Thyroid gland (tissue), 4 donors: ENCODE data around the gene NFATC2. TPM values are rescaled to one million over a fixed set of nuclear protein-coding genes. Genes with fewer than 3 reads are reported as not detected.

Source experiments
- DNase-seq, 2 donors: peaks; one replicate each; pipeline ENCODE4 v3.0.0-alpha.2; 2019
- H3K27ac ChIP-seq, 3 donors: fragments of 200-600 bp; sonication (generic); 1 replicate in 2 of 3; 2 replicates in 1 of 3; pipeline ENCODE4 v1.5.1; 2016 to 2019; ENCODE audit warnings: mild to moderate bottlenecking in 1 of 3, moderate library complexity in 1 of 3
- H3K27me3 ChIP-seq: fragments of 200-600 bp; sonication (generic); one replicate; pipeline ENCODE4 v1.5.1; 2019
- H3K36me3 ChIP-seq, 2 donors: fragments of 200-600 bp; sonication (generic); one replicate each; pipeline ENCODE4 v1.5.1; 2016 to 2019
- H3K4me1 ChIP-seq, 2 donors: fragments of 200-600 bp; sonication (generic); one replicate each; pipeline ENCODE4 v1.5.1; 2017 to 2019
- H3K4me3 ChIP-seq, 3 donors: fragments of 200-600 bp; sonication (generic); replicated peaks in 1 of 3; 1 replicate in 2 of 3; 2 replicates in 1 of 3; pipeline ENCODE4 v1.5.1; 2016; ENCODE audit warnings: mild to moderate bottlenecking in 1 of 3
- H3K9me3 ChIP-seq: fragments of 200-600 bp; sonication (generic); one replicate; pipeline ENCODE4 v1.5.1; 2017
- POLR2A ChIP-seq, 2 donors: fragments of 450-650 bp; IDR thresholded peaks; one replicate each; pipeline ENCODE4 v1.6.1; 2017; ENCODE audit warnings: antibody characterized with exemption in 2 of 2, mild to moderate bottlenecking in 2 of 2, moderate library complexity in 1 of 2
- WGBS, 2 donors: methylation state at CpG; one replicate each; pipeline ENCODE4 v1.1.5; 2017; 5-methylcytosine and 5-hydroxymethylcytosine counted together
- intact Hi-C: fragments of 100-400 bp; cut with DNase I; formaldehyde crosslinking; loops from one replicate; pipeline ENCODE4 v1.15.1; 2023
- total RNA-seq, 4 donors: library from RNA; depleted of rRNA; stranded (reverse); fragments of >200 nt; gene quantifications; one replicate each; pipeline ENCODE4 v1.2.3, GENCODE V29; 2016
- TF ChIP-seq, protein P1 (sequence below), 6 experiments: fragments of 200-600 bp in 3 of 6; fragments of 450-650 bp in 3 of 6; sonication (generic) in 3 of 6; IDR thresholded peaks; one replicate each; pipeline ENCODE4 v1.5.1; 2016 to 2019; ENCODE audit warnings: antibody characterized with exemption in 6 of 6, mild to moderate bottlenecking in 2 of 6, inconsistent platforms in 1 of 6, moderate library complexity in 1 of 6

The NFATC2 gene
- total RNA-seq, 4 donors from 2014 or later: 7.5 to 12.6 (median 8.5) TPM

DNA sequence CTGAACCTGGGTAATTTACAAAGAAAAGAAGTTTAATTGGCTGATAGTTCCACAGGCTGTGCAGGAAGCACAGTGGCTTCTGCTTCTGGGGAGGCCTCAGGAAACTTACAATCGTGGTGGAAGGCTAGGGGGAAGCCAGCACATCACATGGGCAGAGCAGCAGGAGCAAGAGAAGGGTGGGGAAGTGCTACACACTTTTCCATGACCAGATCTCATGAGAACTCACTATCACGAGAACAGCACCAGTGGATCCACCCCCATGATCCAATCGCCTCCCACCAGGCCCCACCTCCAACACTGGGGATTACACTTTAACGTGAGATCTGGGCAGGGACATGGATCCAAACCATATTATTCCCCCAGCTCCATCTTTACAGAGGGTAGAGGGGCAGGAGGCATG, 166.4 kb downstream of the NFATC2 start:
- 60 to 79% methylated on average over 4 of the region's 4 CpGs for WGBS, 2 donors
- no peaks in the 10 kb centered on the region for H3K36me3 ChIP-seq
- H3K27ac ChIP-seq: no peak overlapping the region
- H3K9me3 ChIP-seq: no peaks in the 10 kb centered on the region
- H3K27me3 ChIP-seq: no peaks in the 10 kb centered on the region
- intact Hi-C loops: loop anchor here (10.0 kb wide), 1 partner anchor 709 kb away; no protein-coding TSS in a partner anchor
- H3K4me3 ChIP-seq: no peak overlapping the region
- H3K4me1 ChIP-seq: peaks cover 0 to 4% of the 10 kb centered on the region in 2 donors
- no peak for TF ChIP-seq POLR2A (IDR thresholded peaks at IDR 0.05)
- TF ChIP-seq, protein P1, sequence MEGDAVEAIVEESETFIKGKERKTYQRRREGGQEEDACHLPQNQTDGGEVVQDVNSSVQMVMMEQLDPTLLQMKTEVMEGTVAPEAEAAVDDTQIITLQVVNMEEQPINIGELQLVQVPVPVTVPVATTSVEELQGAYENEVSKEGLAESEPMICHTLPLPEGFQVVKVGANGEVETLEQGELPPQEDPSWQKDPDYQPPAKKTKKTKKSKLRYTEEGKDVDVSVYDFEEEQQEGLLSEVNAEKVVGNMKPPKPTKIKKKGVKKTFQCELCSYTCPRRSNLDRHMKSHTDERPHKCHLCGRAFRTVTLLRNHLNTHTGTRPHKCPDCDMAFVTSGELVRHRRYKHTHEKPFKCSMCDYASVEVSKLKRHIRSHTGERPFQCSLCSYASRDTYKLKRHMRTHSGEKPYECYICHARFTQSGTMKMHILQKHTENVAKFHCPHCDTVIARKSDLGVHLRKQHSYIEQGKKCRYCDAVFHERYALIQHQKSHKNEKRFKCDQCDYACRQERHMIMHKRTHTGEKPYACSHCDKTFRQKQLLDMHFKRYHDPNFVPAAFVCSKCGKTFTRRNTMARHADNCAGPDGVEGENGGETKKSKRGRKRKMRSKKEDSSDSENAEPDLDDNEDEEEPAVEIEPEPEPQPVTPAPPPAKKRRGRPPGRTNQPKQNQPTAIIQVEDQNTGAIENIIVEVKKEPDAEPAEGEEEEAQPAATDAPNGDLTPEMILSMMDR (IDR thresholded peaks at IDR 0.05): no peak
- DNase-seq: no peak

DNA sequence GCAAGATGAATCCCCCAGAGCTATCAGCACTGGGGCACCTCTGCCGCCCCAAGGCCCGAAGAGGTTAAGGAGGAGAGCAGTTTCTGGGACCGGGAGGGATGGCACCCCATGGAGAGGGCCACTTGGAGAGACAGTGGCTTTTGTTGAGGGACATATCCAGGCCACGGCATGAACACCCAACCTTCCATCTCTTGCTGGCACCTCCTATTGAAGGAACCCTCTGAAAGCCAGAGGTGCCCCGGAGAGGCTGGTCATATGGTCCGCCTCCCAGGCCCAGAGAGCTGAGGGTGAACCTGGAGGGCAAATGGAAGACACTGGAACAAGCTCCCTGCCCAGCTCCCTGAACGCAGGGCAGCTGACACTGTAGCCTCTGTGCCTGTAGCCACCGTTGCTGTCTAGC, 167.0 kb downstream of the NFATC2 start:
- H3K9me3 ChIP-seq: no peaks in the 10 kb centered on the region
- intact Hi-C loops: loop anchor here (10.0 kb wide), 1 partner anchor 709 kb away; no protein-coding TSS in a partner anchor
- no peak for DNase-seq
- peaks cover 0 to 4% of the 10 kb centered on the region in 2 donors for H3K4me1 ChIP-seq
- TF ChIP-seq POLR2A (IDR thresholded peaks at IDR 0.05): no peak
- TF ChIP-seq, protein P1 (IDR thresholded peaks at IDR 0.05): no peak
- H3K27ac ChIP-seq: no peak overlapping the region
- no peaks in the 10 kb centered on the region for H3K36me3 ChIP-seq
- no peak overlapping the region for H3K4me3 ChIP-seq
- H3K27me3 ChIP-seq: no peaks in the 10 kb centered on the region
- WGBS, 2 donors: 85 to 88% methylated on average over 8 of the region's 8 CpGs

- H3K36me3 ChIP-seq: no peaks in the 10 kb centered on the region
- H3K27ac ChIP-seq: no peak overlapping the region
- TF ChIP-seq, protein P1 (IDR thresholded peaks at IDR 0.05): no peak
- no peak for TF ChIP-seq POLR2A (IDR thresholded peaks at IDR 0.05)
- H3K4me1 ChIP-seq: peaks cover 0 to 4% of the 10 kb centered on the region in 2 donors
- no peak overlapping the region for H3K4me3 ChIP-seq
- no peaks in the 10 kb centered on the region for H3K27me3 ChIP-seq
- DNase-seq: no peak
- WGBS, 2 donors: 90 to 94% methylated on average over 8 to 9 of the region's 9 CpGs
- H3K9me3 ChIP-seq: no peaks in the 10 kb centered on the region
- intact Hi-C loops: loop anchor here (10.0 kb wide), 1 partner anchor 710 kb away; no protein-coding TSS in a partner anchor
Observed at GRCh38 chr20:51374961-51375360, 167.6 kb downstream of the NFATC2 start.

GRCh38 chr20:51374456-51374830, 168.1 kb downstream of the NFATC2 start:
- H3K9me3 ChIP-seq: no peaks in the 10 kb centered on the region
- TF ChIP-seq, protein P1 (IDR thresholded peaks at IDR 0.05): no peak
- TF ChIP-seq POLR2A (IDR thresholded peaks at IDR 0.05): no peak
- 82 to 85% methylated on average over 4 of the region's 4 CpGs for whole genome bisulfite sequencing, 2 donors
- no peaks in the 10 kb centered on the region for H3K27me3 ChIP-seq
- no peak overlapping the region for H3K27ac ChIP-seq
- DNase-seq: no peak
- intact Hi-C loops: loop anchor here (10.0 kb wide), 1 partner anchor 710 kb away; no protein-coding TSS in a partner anchor
- no peak overlapping the region for H3K4me3 ChIP-seq
- H3K36me3 ChIP-seq: no peaks in the 10 kb centered on the region
- H3K4me1 ChIP-seq: peaks cover 0 to 4% of the 10 kb centered on the region in 2 donors

DNA sequence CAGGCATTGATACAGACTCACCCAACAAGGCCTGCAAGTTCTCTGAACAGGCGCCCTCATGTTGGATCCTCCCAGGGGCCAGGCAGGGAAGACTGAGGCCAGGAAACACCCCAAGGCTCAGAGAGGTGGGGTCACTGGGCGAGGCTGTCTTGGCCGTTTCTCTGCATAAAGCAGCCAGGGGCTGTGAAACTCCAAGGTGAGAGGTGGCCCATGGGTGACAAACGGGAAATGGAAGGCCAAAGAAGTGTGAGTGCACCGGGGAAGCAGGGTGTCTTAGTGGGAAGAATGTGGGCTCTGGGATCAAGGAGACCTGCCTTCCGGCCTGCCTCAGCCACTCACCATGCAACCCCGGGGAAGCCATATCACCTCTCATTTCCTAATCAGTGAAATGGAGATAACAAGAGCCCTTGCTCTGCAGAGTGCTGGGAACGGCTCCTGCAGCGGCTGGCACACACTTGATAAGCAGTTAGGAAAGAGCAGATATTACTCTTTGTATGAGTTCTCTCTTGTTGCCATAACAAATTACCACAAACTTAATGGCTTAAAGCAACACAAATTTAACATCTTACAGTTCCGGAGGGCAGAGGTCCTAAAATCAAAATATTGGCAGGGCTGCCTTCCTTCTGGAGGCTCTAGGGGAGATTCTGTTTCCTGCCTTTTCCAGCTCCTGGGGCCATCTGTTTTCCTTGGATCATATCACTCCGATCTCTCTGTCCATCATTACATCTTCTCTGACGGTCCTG, 168.6 kb downstream of the NFATC2 start:
- Histone ChIP-seq H3K4me3 (no peak overlapping the region), H3K4me1 (peaks cover 0 to 4% of the 10 kb centered on the region in 2 donors), H3K27ac (no peak overlapping the region), H3K27me3 (no peaks in the 10 kb centered on the region), H3K9me3 (no peaks in the 10 kb centered on the region), H3K36me3 (no peaks in the 10 kb centered on the region)
- TF ChIP-seq POLR2A (IDR thresholded peaks at IDR 0.05): no peak
- TF ChIP-seq, protein P1 (IDR thresholded peaks at IDR 0.05): no peak
- no peak for DNase-seq
- 64 to 74% methylated on average over 12 of the region's 12 CpGs for WGBS, 2 donors
- intact Hi-C loops: loop anchor here (2.0 to 10.0 kb wide), 2 partner anchors 221 to 711 kb away; no protein-coding TSS in a partner anchor
